Endodermal cell (in vitro differentiated cells): Measurements from ENCODE around the gene RBM42. TPM values are rescaled to one million over a fixed set of nuclear protein-coding genes. Genes with fewer than 3 reads are reported as not detected.

ENCODE experiments used
- DNase-seq: peaks from one replicate; pipeline ENCODE4 v3.0.0-alpha.2; 2017
- H3K27ac ChIP-seq: 2 replicates; pipeline ENCODE4 v1.5.1; 2013; ENCODE audit warnings: mild to moderate bottlenecking, low read depth, low read length, moderate library complexity
- H3K27me3 ChIP-seq: 2 replicates; pipeline ENCODE4 v1.6.1; 2013; ENCODE audit warnings: mild to moderate bottlenecking, low read length, moderate library complexity; ENCODE audit not compliant: insufficient read depth, control insufficient read depth, poor library complexity, severe bottlenecking
- H3K36me3 ChIP-seq: 2 replicates; pipeline ENCODE4 v1.7.0; 2013; ENCODE audit warnings: mild to moderate bottlenecking, low read length, moderate library complexity; ENCODE audit not compliant: control insufficient read depth, insufficient read depth
- H3K4me1 ChIP-seq: one replicate; pipeline ENCODE4 v1.7.0; 2013; ENCODE audit warnings: low read length; ENCODE audit not compliant: control insufficient read depth, insufficient read depth
- H3K4me3 ChIP-seq: 2 replicates; pipeline ENCODE4 v1.5.1; 2013; ENCODE audit warnings: mild to moderate bottlenecking, low read length, moderate library complexity
- H3K9ac ChIP-seq: 2 replicates; pipeline ENCODE4 v1.6.1; 2013; ENCODE audit warnings: mild to moderate bottlenecking, low read length, moderate library complexity; ENCODE audit not compliant: poor library complexity, severe bottlenecking; ENCODE audit errors: extremely low read depth
- H3K9me3 ChIP-seq: 2 replicates; pipeline ENCODE4 v1.6.1; 2013; ENCODE audit warnings: mild to moderate bottlenecking, low read length, moderate library complexity; ENCODE audit not compliant: control insufficient read depth
- H3K27ac Mint-ChIP-seq: 2 replicates; pipeline ENCODE4 v1.8.0; 2020; ENCODE audit warnings: mixed read lengths
- H3K27me3 Mint-ChIP-seq: 2 replicates; pipeline ENCODE4 v1.8.0; 2021; ENCODE audit warnings: mild to moderate bottlenecking, mixed read lengths; ENCODE audit not compliant: insufficient read depth
- H3K36me3 Mint-ChIP-seq: 2 replicates; pipeline ENCODE4 v1.8.0; 2020; ENCODE audit warnings: low read depth, mixed read lengths
- H3K4me1 Mint-ChIP-seq: 2 replicates; pipeline ENCODE4 v1.8.0; 2020; ENCODE audit warnings: mixed read lengths
- H3K4me3 Mint-ChIP-seq: 2 replicates; pipeline ENCODE4 v1.8.0; 2020; ENCODE audit warnings: mild to moderate bottlenecking, moderate library complexity, mixed read lengths
- H3K9me3 Mint-ChIP-seq: 2 replicates; pipeline ENCODE4 v1.8.0; 2020; ENCODE audit warnings: mild to moderate bottlenecking, mixed read lengths
- WGBS, 2 experiments: methylation state at CpG; one replicate each; pipeline versions ENCODE4 v1.1.5 to v1.1.7; 2013; ENCODE audit warnings: missing lambda C conversion rate in 2 of 2, mixed read lengths in 1 of 2; ENCODE audit not compliant: insufficient coverage in 1 of 2, insufficient read length in 1 of 2; 5-methylcytosine and 5-hydroxymethylcytosine counted together
- total RNA-seq, 2 donors: library from RNA; stranded (reverse); fragmentation: NEBNext Ultra II Directional in 1 of 2; extraction: Animal tissue kit (Norgen Biotek cat#: 25700) in 1 of 2; gene quantifications; 2 replicates in 1 of 2; 3 replicates in 1 of 2; pipeline ENCODE4 v1.2.1, GENCODE V29; 2021
- TF ChIP-seq, protein P1 (sequence below): fragments of 200-600 bp; sonication (generic); conservative IDR thresholded peaks from 2 replicates; pipeline ENCODE4 v1.5.0; 2021; ENCODE audit warnings: antibody characterized with exemption, mild to moderate bottlenecking

The RBM42 gene
- total RNA-seq, 2 donors from 2014 or later = 81.1 to 89.2 TPM

- Histone ChIP-seq H3K4me1 (no peaks in the 10 kb centered on the region), H3K27ac (no peak overlapping the region), H3K27me3 (peaks cover 22% of the 10 kb centered on the region), H3K9ac (no peak overlapping the region), H3K4me3 (peak overlapping the region; percentile 75), H3K9me3 (no peaks in the 10 kb centered on the region), H3K36me3 (no peaks in the 10 kb centered on the region)
- WGBS, 2 experiments = 7 to 11% methylated on average over 13 to 39 of the region's 39 CpGs
- no peaks in the 10 kb centered on the region for H3K9me3 Mint-ChIP-seq
- peak overlapping the region; percentile 60 for H3K4me3 Mint-ChIP-seq
- no peak overlapping the region for H3K27ac Mint-ChIP-seq
- H3K4me1 Mint-ChIP-seq = peaks cover 2% of the 10 kb centered on the region
- TF ChIP-seq, protein P1, sequence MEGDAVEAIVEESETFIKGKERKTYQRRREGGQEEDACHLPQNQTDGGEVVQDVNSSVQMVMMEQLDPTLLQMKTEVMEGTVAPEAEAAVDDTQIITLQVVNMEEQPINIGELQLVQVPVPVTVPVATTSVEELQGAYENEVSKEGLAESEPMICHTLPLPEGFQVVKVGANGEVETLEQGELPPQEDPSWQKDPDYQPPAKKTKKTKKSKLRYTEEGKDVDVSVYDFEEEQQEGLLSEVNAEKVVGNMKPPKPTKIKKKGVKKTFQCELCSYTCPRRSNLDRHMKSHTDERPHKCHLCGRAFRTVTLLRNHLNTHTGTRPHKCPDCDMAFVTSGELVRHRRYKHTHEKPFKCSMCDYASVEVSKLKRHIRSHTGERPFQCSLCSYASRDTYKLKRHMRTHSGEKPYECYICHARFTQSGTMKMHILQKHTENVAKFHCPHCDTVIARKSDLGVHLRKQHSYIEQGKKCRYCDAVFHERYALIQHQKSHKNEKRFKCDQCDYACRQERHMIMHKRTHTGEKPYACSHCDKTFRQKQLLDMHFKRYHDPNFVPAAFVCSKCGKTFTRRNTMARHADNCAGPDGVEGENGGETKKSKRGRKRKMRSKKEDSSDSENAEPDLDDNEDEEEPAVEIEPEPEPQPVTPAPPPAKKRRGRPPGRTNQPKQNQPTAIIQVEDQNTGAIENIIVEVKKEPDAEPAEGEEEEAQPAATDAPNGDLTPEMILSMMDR = no peak
- H3K36me3 Mint-ChIP-seq = no peaks in the 10 kb centered on the region
- DNase-seq = peak; percentile 92
- peaks cover 57% of the 10 kb centered on the region for H3K27me3 Mint-ChIP-seq
Observed at GRCh38 chr19:35673121-35673804, 44.4 kb downstream of the RBM42 start.

DNA sequence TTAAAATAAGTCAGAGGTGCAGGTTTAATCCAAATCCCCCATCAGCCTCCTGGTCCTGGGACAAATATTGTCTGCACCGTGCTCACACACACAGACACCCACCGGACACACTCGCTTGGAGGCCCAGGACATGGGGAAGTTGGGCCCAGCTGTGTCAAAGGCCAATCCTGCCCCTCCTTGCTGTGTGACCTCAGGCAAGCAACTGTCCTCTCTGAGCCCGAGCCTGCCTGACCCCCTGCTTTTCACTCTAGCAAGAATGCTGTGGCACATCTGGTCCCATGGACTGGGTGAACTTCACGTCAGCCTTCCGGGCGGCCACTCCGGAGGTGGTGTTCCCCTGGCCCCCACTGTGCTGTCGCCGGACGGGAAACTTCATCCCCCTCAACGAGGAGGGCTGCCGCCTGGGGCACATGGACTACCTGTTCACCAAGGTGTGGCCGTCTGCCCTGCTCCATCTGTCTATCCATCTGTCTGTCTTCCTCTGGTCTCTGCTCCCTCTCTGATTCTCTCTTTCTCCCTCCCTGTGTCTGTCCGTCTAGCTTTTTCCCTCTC, 46.8 kb downstream of the RBM42 start:
- no peak for DNase-seq
- Mint-ChIP-seq H3K9me3 (no peaks in the 10 kb centered on the region), H3K36me3 (no peaks in the 10 kb centered on the region), H3K4me3 (no peak overlapping the region), H3K4me1 (peaks cover 2% of the 10 kb centered on the region), H3K27me3 (peaks cover 40% of the 10 kb centered on the region), H3K27ac (no peak overlapping the region)
- Histone ChIP-seq H3K27ac (no peak overlapping the region), H3K9me3 (no peaks in the 10 kb centered on the region), H3K9ac (no peak overlapping the region), H3K36me3 (no peaks in the 10 kb centered on the region), H3K4me3 (no peak overlapping the region), H3K4me1 (no peaks in the 10 kb centered on the region), H3K27me3 (peaks cover 10% of the 10 kb centered on the region)
- TF ChIP-seq, protein P1 = no peak
- 87 to 88% methylated on average over 13 to 15 of the region's 15 CpGs for WGBS, 2 experiments

Other genes starting within 250 kb of the RBM42 start
- not detected for gene FFAR2, start 180.8 kb upstream of the RBM42 start, total RNA-seq
- gene KRTDAP, start 138.6 kb upstream of the RBM42 start, total RNA-seq = 1 to 10 TPM; 3.4 to 4.2 TPM
- gene DMKN, start 115.4 kb upstream of the RBM42 start, total RNA-seq = 100 to 1,000 TPM; 430 to 451 TPM
- not detected for gene SBSN, start 100.7 kb upstream of the RBM42 start, total RNA-seq
- not detected for gene GAPDHS, start 95.6 kb upstream of the RBM42 start, total RNA-seq
- 100 to 1,000 TPM; 109 to 119 TPM for gene TMEM147, start 83.4 kb upstream of the RBM42 start, total RNA-seq
- under 1 TPM in 1 of 2 donors, not detected in 1; 0.18 TPM for gene ATP4A, start 65.4 kb upstream of the RBM42 start, total RNA-seq
- gene PMIS2, start 42.9 kb upstream of the RBM42 start, total RNA-seq = not detected
- gene HAUS5, start 16.3 kb upstream of the RBM42 start, total RNA-seq = 10 to 100 TPM; 32.4 to 33.7 TPM
- gene ETV2, start 12.7 kb downstream of the RBM42 start, total RNA-seq = 1 to 10 TPM; 1.2 to 1.3 TPM
- gene COX6B1, start 19.3 kb downstream of the RBM42 start, total RNA-seq = 100 to 1,000 TPM; 401 to 445 TPM
- gene UPK1A, start 37.5 kb downstream of the RBM42 start, total RNA-seq = under 1 TPM; 0.37 to 0.46 TPM
- not detected for gene ZBTB32, start 75.5 kb downstream of the RBM42 start, total RNA-seq
- gene KMT2B, start 89.0 kb downstream of the RBM42 start, total RNA-seq = 10 to 100 TPM; 48.1 to 54.0 TPM
- 1 to 10 TPM; 4.6 to 7.1 TPM for gene IGFLR1, start 113.4 kb downstream of the RBM42 start, total RNA-seq
- 10 to 100 TPM; 17.3 to 23.2 TPM for gene U2AF1L4, start 116.4 kb downstream of the RBM42 start, total RNA-seq
- 100 to 1,000 TPM; 101 to 109 TPM for gene PSENEN, start 116.6 kb downstream of the RBM42 start, total RNA-seq
- gene LIN37, start 119.5 kb downstream of the RBM42 start, total RNA-seq = 1 to 10 TPM; 6.6 to 7.6 TPM
- gene HSPB6, start 128.0 kb downstream of the RBM42 start, total RNA-seq = under 1 TPM; 0.33 to 0.90 TPM
- 10 to 100 TPM; 37.8 to 45.4 TPM for gene PROSER3, start 129.1 kb downstream of the RBM42 start, total RNA-seq
- gene ARHGAP33, start 146.5 kb downstream of the RBM42 start, total RNA-seq = 10 to 100 TPM; 12.7 to 15.0 TPM
- 1 to 10 TPM; 1.0 to 1.5 TPM for gene PRODH2, start 183.8 kb downstream of the RBM42 start, total RNA-seq
- under 1 TPM; 0.24 to 0.80 TPM for gene NPHS1, start 223.5 kb downstream of the RBM42 start, total RNA-seq
- gene KIRREL2, start 227.9 kb downstream of the RBM42 start, total RNA-seq = 1 to 10 TPM; 1.4 to 2.3 TPM
- 10 to 100 TPM in 1 of 2 donors, 1 to 10 TPM in 1; 4.1 to 10.6 TPM for gene APLP1, start 239.5 kb downstream of the RBM42 start, total RNA-seq